ENCODE results near the gene DNAAF5.

Gene DNAAF5

GRCh38 chr7:772392-772791, 45.9 kb downstream of the DNAAF5 start:
- H4K8ac ChIP-seq (ENCODE audit: low read length), result no peak overlapping the region
- H2AFZ ChIP-seq (ENCODE audit: low read depth, low read length), result no peak overlapping the region
- H3K4me2 ChIP-seq (ENCODE audit: low read length, poor library complexity, severe bottlenecking), result no peak overlapping the region
- H3K4me3 ChIP-seq (ENCODE audit: insufficient read depth in 1 of 2, low read depth in 1 of 2, low read length in 2 of 2), result no peak overlapping the region
- H3K36me3 ChIP-seq (ENCODE audit: control insufficient read depth in 1 of 2, insufficient read depth in 2 of 2, low read depth in 1 of 2, low read length in 2 of 2), result peaks cover 33 to 54% of the 10 kb centered on the region in 2 experiments
- H2BK120ac ChIP-seq (ENCODE audit: low read depth, low read length), result no peak overlapping the region
- no peak for DNase-seq
- H3K14ac ChIP-seq (ENCODE audit: low read length in 2 of 2), result no peak overlapping the region
- 92% methylated on average over 13 of the region's 13 CpGs for WGBS
- H3K23ac ChIP-seq (ENCODE audit: low read length in 2 of 2), result no peak overlapping the region
- no peak overlapping the region for H2AK5ac ChIP-seq (ENCODE audit: low read length, severe bottlenecking)
- no peak overlapping the region for H4K91ac ChIP-seq (ENCODE audit: low read length)
- H2BK5ac ChIP-seq (ENCODE audit: low read depth, low read length, poor library complexity, severe bottlenecking), result no peak overlapping the region
- H3K4me1 ChIP-seq (ENCODE audit: control insufficient read depth, insufficient read depth, low read depth, low read length), result peaks cover 70% of the 10 kb centered on the region
- H3K4ac ChIP-seq (ENCODE audit: low read depth in 1 of 2, low read length in 2 of 2), result no peak overlapping the region
- H2BK15ac ChIP-seq (ENCODE audit: low read depth, poor library complexity, severe bottlenecking), result no peak overlapping the region
- no peak overlapping the region for H2BK12ac ChIP-seq (ENCODE audit: low read length in 2 of 2)
- H3K9ac ChIP-seq (ENCODE audit: low read length), result no peak overlapping the region
- peaks cover 26% of the 10 kb centered on the region for H3K79me1 ChIP-seq (replicated peaks; ENCODE audit: low read length, poor library complexity, severe bottlenecking)
- no peaks in the 10 kb centered on the region for H3K27me3 ChIP-seq (ENCODE audit: control insufficient read depth in 1 of 2, insufficient read depth in 1 of 2, low read length in 2 of 2)
- no peaks in the 10 kb centered on the region for H3K9me3 ChIP-seq (ENCODE audit: control insufficient read depth, low read length)
- H3K18ac ChIP-seq (ENCODE audit: low read depth in 1 of 2, low read length in 2 of 2), result no peak overlapping the region
- peak overlapping the region; percentile 1 for H3K27ac ChIP-seq (ENCODE audit: low read length, poor library complexity, severe bottlenecking)

GRCh38 chr7:772861-773621, 46.5 kb downstream of the DNAAF5 start:
- H3K4me2 ChIP-seq (ENCODE audit: low read length, poor library complexity, severe bottlenecking), result no peak overlapping the region
- no peak overlapping the region for H2BK120ac ChIP-seq (ENCODE audit: low read depth, low read length)
- H3K4me1 ChIP-seq (ENCODE audit: control insufficient read depth, insufficient read depth, low read depth, low read length), result peaks cover 68% of the 10 kb centered on the region
- H3K27me3 ChIP-seq (ENCODE audit: control insufficient read depth in 1 of 2, insufficient read depth in 1 of 2, low read length in 2 of 2), result no peaks in the 10 kb centered on the region
- H3K36me3 ChIP-seq (ENCODE audit: control insufficient read depth in 1 of 2, insufficient read depth in 2 of 2, low read depth in 1 of 2, low read length in 2 of 2), result peaks cover 35 to 49% of the 10 kb centered on the region in 2 experiments
- no peak overlapping the region for H3K4ac ChIP-seq (ENCODE audit: low read depth in 1 of 2, low read length in 2 of 2)
- no peak overlapping the region for H2BK15ac ChIP-seq (ENCODE audit: low read depth, poor library complexity, severe bottlenecking)
- peak overlapping the region; percentile 56 for H2AK5ac ChIP-seq (ENCODE audit: low read length, severe bottlenecking)
- no peak for DNase-seq
- H4K8ac ChIP-seq (ENCODE audit: low read length), result no peak overlapping the region
- no peaks in the 10 kb centered on the region for H3K9me3 ChIP-seq (ENCODE audit: control insufficient read depth, low read length)
- no peak overlapping the region for H3K4me3 ChIP-seq (ENCODE audit: insufficient read depth in 1 of 2, low read depth in 1 of 2, low read length in 2 of 2)
- no peak overlapping the region for H2BK12ac ChIP-seq (ENCODE audit: low read length in 2 of 2)
- peaks cover 26% of the 10 kb centered on the region for H3K79me1 ChIP-seq (replicated peaks; ENCODE audit: low read length, poor library complexity, severe bottlenecking)
- 98% methylated on average over 32 of the region's 32 CpGs for WGBS
- no peak overlapping the region for H2BK5ac ChIP-seq (ENCODE audit: low read depth, low read length, poor library complexity, severe bottlenecking)
- no peak overlapping the region for H3K27ac ChIP-seq (ENCODE audit: low read length, poor library complexity, severe bottlenecking)
- no peak overlapping the region for H3K18ac ChIP-seq (ENCODE audit: low read depth in 1 of 2, low read length in 2 of 2)
- H3K9ac ChIP-seq (ENCODE audit: low read length), result no peak overlapping the region
- no peak overlapping the region for H3K14ac ChIP-seq (ENCODE audit: low read length in 2 of 2)
- H4K91ac ChIP-seq (ENCODE audit: low read length), result no peak overlapping the region
- H2AFZ ChIP-seq (ENCODE audit: low read depth, low read length), result no peak overlapping the region
- H3K23ac ChIP-seq (ENCODE audit: low read length in 2 of 2), result no peak overlapping the region

GRCh38 chr7:773622-773915, 47.1 kb downstream of the DNAAF5 start:
- Histone ChIP-seq H3K4me1 (ENCODE audit: control insufficient read depth, insufficient read depth, low read depth, low read length) (peaks cover 68% of the 10 kb centered on the region), H3K4ac (ENCODE audit: low read depth in 1 of 2, low read length in 2 of 2) (no peak overlapping the region), H3K27ac (ENCODE audit: low read length, poor library complexity, severe bottlenecking) (no peak overlapping the region), H3K23ac (ENCODE audit: low read length in 2 of 2) (no peak overlapping the region), H3K27me3 (ENCODE audit: control insufficient read depth in 1 of 2, insufficient read depth in 1 of 2, low read length in 2 of 2) (no peaks in the 10 kb centered on the region), H3K14ac (ENCODE audit: low read length in 2 of 2) (no peak overlapping the region), H3K9ac (ENCODE audit: low read length) (no peak overlapping the region), H2BK12ac (ENCODE audit: low read length in 2 of 2) (no peak overlapping the region), H2BK120ac (ENCODE audit: low read depth, low read length) (no peak overlapping the region), H3K4me3 (ENCODE audit: insufficient read depth in 1 of 2, low read depth in 1 of 2, low read length in 2 of 2) (no peak overlapping the region), H4K91ac (ENCODE audit: low read length) (no peak overlapping the region), H2BK15ac (ENCODE audit: low read depth, poor library complexity, severe bottlenecking) (no peak overlapping the region), H3K36me3 (ENCODE audit: control insufficient read depth in 1 of 2, insufficient read depth in 2 of 2, low read depth in 1 of 2, low read length in 2 of 2) (peaks cover 39 to 44% of the 10 kb centered on the region in 2 experiments), H3K79me1 (replicated peaks; ENCODE audit: low read length, poor library complexity, severe bottlenecking) (peaks cover 24% of the 10 kb centered on the region), H3K18ac (ENCODE audit: low read depth in 1 of 2, low read length in 2 of 2) (no peak overlapping the region), H2AK5ac (ENCODE audit: low read length, severe bottlenecking) (peak overlapping the region; percentile 28), H2BK5ac (ENCODE audit: low read depth, low read length, poor library complexity, severe bottlenecking) (no peak overlapping the region), H4K8ac (ENCODE audit: low read length) (no peak overlapping the region), H3K9me3 (ENCODE audit: control insufficient read depth, low read length) (no peaks in the 10 kb centered on the region), H3K4me2 (ENCODE audit: low read length, poor library complexity, severe bottlenecking) (no peak overlapping the region), H2AFZ (ENCODE audit: low read depth, low read length) (no peak overlapping the region)
- DNase-seq, result no peak
- 98% methylated on average over 12 of the region's 12 CpGs for WGBS

- 68% methylated on average over 61 of the region's 65 CpGs for WGBS
- H3K27ac ChIP-seq (ENCODE audit: low read length, poor library complexity, severe bottlenecking), result no peak overlapping the region
- peaks cover 22% of the 10 kb centered on the region for H3K79me1 ChIP-seq (replicated peaks; ENCODE audit: low read length, poor library complexity, severe bottlenecking)
- no peak overlapping the region for H2BK12ac ChIP-seq (ENCODE audit: low read length in 2 of 2)
- no peak overlapping the region for H2BK5ac ChIP-seq (ENCODE audit: low read depth, low read length, poor library complexity, severe bottlenecking)
- no peak overlapping the region for H3K23ac ChIP-seq (ENCODE audit: low read length in 2 of 2)
- peaks cover 38 to 46% of the 10 kb centered on the region in 2 experiments for H3K36me3 ChIP-seq (ENCODE audit: control insufficient read depth in 1 of 2, insufficient read depth in 2 of 2, low read depth in 1 of 2, low read length in 2 of 2)
- no peak overlapping the region for H4K91ac ChIP-seq (ENCODE audit: low read length)
- H3K9me3 ChIP-seq (ENCODE audit: control insufficient read depth, low read length), result no peaks in the 10 kb centered on the region
- no peak overlapping the region for H3K9ac ChIP-seq (ENCODE audit: low read length)
- no peak overlapping the region for H3K4me3 ChIP-seq (ENCODE audit: insufficient read depth in 1 of 2, low read depth in 1 of 2, low read length in 2 of 2)
- no peak overlapping the region for H3K14ac ChIP-seq (ENCODE audit: low read length in 2 of 2)
- no peaks in the 10 kb centered on the region for H3K27me3 ChIP-seq (ENCODE audit: control insufficient read depth in 1 of 2, insufficient read depth in 1 of 2, low read length in 2 of 2)
- H3K4ac ChIP-seq (ENCODE audit: low read depth in 1 of 2, low read length in 2 of 2), result peak overlapping the region in 1 of 2 experiments; percentile 46
- H3K18ac ChIP-seq (ENCODE audit: low read depth in 1 of 2, low read length in 2 of 2), result no peak overlapping the region
- H3K4me2 ChIP-seq (ENCODE audit: low read length, poor library complexity, severe bottlenecking), result no peak overlapping the region
- H3K4me1 ChIP-seq (ENCODE audit: control insufficient read depth, insufficient read depth, low read depth, low read length), result peaks cover 68% of the 10 kb centered on the region
- no peak overlapping the region for H2BK15ac ChIP-seq (ENCODE audit: low read depth, poor library complexity, severe bottlenecking)
- peak; percentile 43 for DNase-seq
- H2AK5ac ChIP-seq (ENCODE audit: low read length, severe bottlenecking), result peak overlapping the region; percentile 28
- H2BK120ac ChIP-seq (ENCODE audit: low read depth, low read length), result no peak overlapping the region
- H2AFZ ChIP-seq (ENCODE audit: low read depth, low read length), result no peak overlapping the region
- peak overlapping the region; percentile 56 for H4K8ac ChIP-seq (ENCODE audit: low read length)
These were observed 47.9 kb downstream of the DNAAF5 start for GRCh38 chr7:774161-775109.

All from mesenchymal stem cell (in vitro differentiated cells and primary cell).